Neural cell (in vitro differentiated cells): Measurements from ENCODE around the gene VIPAS39. TPM values are rescaled to one million over a fixed set of nuclear protein-coding genes. Genes with fewer than 3 reads are reported as not detected.

Experiments used
- H2AFZ ChIP-seq: fragments of 200-600, 300-800 bp; sonication (generic), shearing (Covaris generic); 2 replicates; pipeline ENCODE4 v1.6.0; 2014; ENCODE audit warnings: low read depth, mild to moderate bottlenecking, antibody characterized with exemption, low read length, moderate library complexity
- H3F3A ChIP-seq: fragments of 200-600 bp; shearing (Covaris generic); 2 replicates; pipeline ENCODE4 v1.6.1; 2016; ENCODE audit warnings: mild to moderate bottlenecking, moderate library complexity, mixed read lengths, antibody characterized with exemption, low read length; ENCODE audit not compliant: insufficient read depth, poor library complexity, severe bottlenecking
- H3K27ac ChIP-seq: fragments of 200-600, 300-800 bp; sonication (generic), shearing (Covaris generic); 2 replicates; pipeline ENCODE4 v1.5.1; 2014; ENCODE audit warnings: mild to moderate bottlenecking, low read length, moderate library complexity
- H3K27me3 ChIP-seq: fragments of 300-800, 200-600 bp; sonication (generic), shearing (Covaris generic); 2 replicates; pipeline ENCODE4 v1.6.0; 2014; ENCODE audit warnings: mild to moderate bottlenecking, low read depth, low read length, moderate library complexity; ENCODE audit not compliant: insufficient read depth
- H3K36me3 ChIP-seq: fragments of 300-800, 200-600 bp; sonication (generic), shearing (Covaris generic); 2 replicates; pipeline ENCODE4 v1.5.1; 2014; ENCODE audit warnings: mild to moderate bottlenecking, antibody characterized with exemption, low read length, moderate library complexity; ENCODE audit not compliant: insufficient read depth
- H3K4me2 ChIP-seq: fragments of 300-800, 200-600 bp; sonication (generic), shearing (Covaris generic); 2 replicates; pipeline ENCODE4 v1.6.0; 2014; ENCODE audit warnings: mild to moderate bottlenecking, low read length
- H3K4me3 ChIP-seq: fragments of 300-800, 200-600 bp; sonication (generic), shearing (Covaris generic); 2 replicates; pipeline ENCODE4 v1.5.1; 2014; ENCODE audit warnings: mild to moderate bottlenecking, low read length, moderate library complexity
- H3K79me2 ChIP-seq: fragments of 200-600 bp; shearing (Covaris generic); replicated peaks from 2 replicates; pipeline ENCODE4 v1.6.0; 2014; ENCODE audit warnings: mild to moderate bottlenecking, low read length, moderate library complexity; ENCODE audit not compliant: insufficient read depth
- H3K9ac ChIP-seq: fragments of 300-800, 200-600 bp; sonication (generic), shearing (Covaris generic); 2 replicates; pipeline ENCODE4 v1.6.1; 2016; ENCODE audit warnings: mild to moderate bottlenecking, low read length, mixed read lengths
- H3K9me2 ChIP-seq: fragments of 200-600 bp; shearing (Covaris generic); 2 replicates; pipeline ENCODE4 v1.6.1; 2016; ENCODE audit warnings: mild to moderate bottlenecking, low read length, mixed read lengths; ENCODE audit not compliant: insufficient read depth
- H3K9me3 ChIP-seq: fragments of 200-600, 300-800 bp; sonication (generic), shearing (Covaris generic); 2 replicates; pipeline ENCODE4 v1.6.1; 2016; ENCODE audit warnings: mild to moderate bottlenecking, mixed run types, low read length, moderate library complexity, mixed read lengths
- H4K20me1 ChIP-seq: fragments of 200-600 bp; shearing (Covaris generic); 2 replicates; pipeline ENCODE4 v1.6.1; 2016; ENCODE audit warnings: mild to moderate bottlenecking, mixed run types; ENCODE audit not compliant: insufficient read depth
- CTCF ChIP-seq: fragments of 450-650 bp; IDR thresholded peaks from 2 replicates; pipeline ENCODE4 v1.5.1; 2014; ENCODE audit warnings: antibody characterized with exemption, mild to moderate bottlenecking, moderate library complexity; ENCODE audit not compliant: poor library complexity, severe bottlenecking
- EP300 ChIP-seq: fragments of 450-650 bp; conservative IDR thresholded peaks from 2 replicates; pipeline ENCODE4 v1.6.1; 2014; ENCODE audit warnings: antibody characterized with exemption, mild to moderate bottlenecking, moderate library complexity; ENCODE audit not compliant: poor library complexity, severe bottlenecking
- EZH2 ChIP-seq: fragments of 200-600, 300-800 bp; shearing (Covaris generic), sonication (generic); IDR thresholded peaks from 2 replicates; pipeline ENCODE4 v1.6.1; 2014; ENCODE audit warnings: antibody characterized with exemption, low read length, borderline replicate concordance, mild to moderate bottlenecking; ENCODE audit not compliant: insufficient read depth, poor library complexity, severe bottlenecking
- MXI1 ChIP-seq: fragments of 450-650 bp; conservative IDR thresholded peaks from 2 replicates; pipeline ENCODE4 v1.6.1; 2014; ENCODE audit warnings: antibody characterized with exemption, mild to moderate bottlenecking; ENCODE audit not compliant: poor library complexity, severe bottlenecking
- POLR2AphosphoS5 ChIP-seq: IDR thresholded peaks from 2 replicates; pipeline ENCODE4 v1.6.1; 2012
- RAD21 ChIP-seq: fragments of 450-650 bp; conservative IDR thresholded peaks from 2 replicates; pipeline ENCODE4 v1.6.1; 2014; ENCODE audit warnings: antibody characterized with exemption, mild to moderate bottlenecking, moderate library complexity
- REST ChIP-seq: IDR thresholded peaks from 2 replicates; pipeline ENCODE4 v1.6.1; 2012; ENCODE audit warnings: borderline replicate concordance
- SMC3 ChIP-seq: fragments of 450-650 bp; conservative IDR thresholded peaks from 2 replicates; pipeline ENCODE4 v1.6.1; 2014; ENCODE audit warnings: antibody characterized with exemption, mild to moderate bottlenecking, moderate library complexity; ENCODE audit not compliant: poor library complexity
- TAF1 ChIP-seq: IDR thresholded peaks from 2 replicates; pipeline ENCODE4 v1.6.1; 2012; ENCODE audit warnings: low read depth
- polyA plus RNA-seq: library from polyadenylated mRNA; depleted of rRNA; stranded (reverse); fragments of >200 nt; gene quantifications from 2 replicates; pipeline ENCODE4 v1.2.3, GENCODE V29; 2014

Gene VIPAS39
- polyA plus RNA-seq, 1 donor from 2014 or later, result 39.5 TPM

- TF ChIP-seq EP300 (no peak), REST (no peak), TAF1 (no peak), RAD21 (no peak), SMC3 (no peak), MXI1 (no peak), CTCF (no peak), EZH2 (no peak), POLR2AphosphoS5 (no peak)
- H3K27me3 ChIP-seq, result no peaks in the 10 kb centered on the region
- no peaks in the 10 kb centered on the region for H3K9me2 ChIP-seq
- no peak overlapping the region for H3K4me3 ChIP-seq
- no peaks in the 10 kb centered on the region for H4K20me1 ChIP-seq
- no peaks in the 10 kb centered on the region for H3K79me2 ChIP-seq
- H3K4me2 ChIP-seq, result no peak overlapping the region
- no peaks in the 10 kb centered on the region for H3F3A ChIP-seq
- no peak overlapping the region for H2AFZ ChIP-seq
- H3K9ac ChIP-seq, result no peak overlapping the region
- no peaks in the 10 kb centered on the region for H3K9me3 ChIP-seq
- H3K36me3 ChIP-seq, result no peaks in the 10 kb centered on the region
- no peak overlapping the region for H3K27ac ChIP-seq
These were observed 51.3 kb downstream of the VIPAS39 start for GRCh38 chr14:77406086-77406485.

- no peak overlapping the region for H3K9ac ChIP-seq
- no peaks in the 10 kb centered on the region for H4K20me1 ChIP-seq
- no peaks in the 10 kb centered on the region for H3K79me2 ChIP-seq
- H2AFZ ChIP-seq, result no peak overlapping the region
- no peaks in the 10 kb centered on the region for H3K36me3 ChIP-seq
- H3K27ac ChIP-seq, result no peak overlapping the region
- TF ChIP-seq EP300 (no peak), POLR2AphosphoS5 (no peak), RAD21 (no peak), CTCF (no peak), EZH2 (no peak), REST (no peak), TAF1 (no peak), SMC3 (no peak), MXI1 (no peak)
- H3K27me3 ChIP-seq, result no peaks in the 10 kb centered on the region
- no peak overlapping the region for H3K4me2 ChIP-seq
- no peaks in the 10 kb centered on the region for H3K9me2 ChIP-seq
- no peak overlapping the region for H3K4me3 ChIP-seq
- H3F3A ChIP-seq, result no peaks in the 10 kb centered on the region
- H3K9me3 ChIP-seq, result no peaks in the 10 kb centered on the region
These were observed 53.6 kb downstream of the VIPAS39 start for GRCh38 chr14:77403768-77404167.
